ENCODE measurements around the gene PTGR3.

DNA sequence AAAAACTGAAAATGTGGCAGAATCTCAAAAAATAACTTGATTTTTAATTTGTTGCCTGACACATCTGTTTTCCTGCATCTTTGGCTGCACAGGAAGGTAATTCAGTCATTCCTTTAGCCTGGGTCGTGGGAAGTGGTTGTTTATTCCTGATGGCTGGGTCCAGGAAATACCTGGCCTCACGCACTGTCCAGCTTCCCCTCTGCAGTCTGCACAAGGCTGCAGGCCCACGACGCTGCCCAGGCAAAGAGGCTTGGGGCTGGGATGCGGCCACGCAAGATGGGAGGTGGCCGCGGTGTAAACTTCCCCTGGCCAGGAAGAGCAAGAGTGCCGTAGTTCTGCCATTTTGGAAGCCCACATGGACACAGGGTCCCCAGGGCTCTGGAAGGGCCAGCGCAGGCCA lies 29.8 kb upstream of the PTGR3 start:
- TF ChIP-seq, protein P1, sequence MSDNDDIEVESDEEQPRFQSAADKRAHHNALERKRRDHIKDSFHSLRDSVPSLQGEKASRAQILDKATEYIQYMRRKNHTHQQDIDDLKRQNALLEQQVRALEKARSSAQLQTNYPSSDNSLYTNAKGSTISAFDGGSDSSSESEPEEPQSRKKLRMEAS (IDR thresholded peaks at IDR 0.05) = no peak
- TF ChIP-seq, protein P2, sequence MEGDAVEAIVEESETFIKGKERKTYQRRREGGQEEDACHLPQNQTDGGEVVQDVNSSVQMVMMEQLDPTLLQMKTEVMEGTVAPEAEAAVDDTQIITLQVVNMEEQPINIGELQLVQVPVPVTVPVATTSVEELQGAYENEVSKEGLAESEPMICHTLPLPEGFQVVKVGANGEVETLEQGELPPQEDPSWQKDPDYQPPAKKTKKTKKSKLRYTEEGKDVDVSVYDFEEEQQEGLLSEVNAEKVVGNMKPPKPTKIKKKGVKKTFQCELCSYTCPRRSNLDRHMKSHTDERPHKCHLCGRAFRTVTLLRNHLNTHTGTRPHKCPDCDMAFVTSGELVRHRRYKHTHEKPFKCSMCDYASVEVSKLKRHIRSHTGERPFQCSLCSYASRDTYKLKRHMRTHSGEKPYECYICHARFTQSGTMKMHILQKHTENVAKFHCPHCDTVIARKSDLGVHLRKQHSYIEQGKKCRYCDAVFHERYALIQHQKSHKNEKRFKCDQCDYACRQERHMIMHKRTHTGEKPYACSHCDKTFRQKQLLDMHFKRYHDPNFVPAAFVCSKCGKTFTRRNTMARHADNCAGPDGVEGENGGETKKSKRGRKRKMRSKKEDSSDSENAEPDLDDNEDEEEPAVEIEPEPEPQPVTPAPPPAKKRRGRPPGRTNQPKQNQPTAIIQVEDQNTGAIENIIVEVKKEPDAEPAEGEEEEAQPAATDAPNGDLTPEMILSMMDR (IDR thresholded peaks at IDR 0.05; ENCODE audit: low read depth, low read length, missing input control) = no peak
- TF ChIP-seq RAD21 (IDR thresholded peaks at IDR 0.05) (no peak), HNF4G (IDR thresholded peaks at IDR 0.05) (no peak), SP1 (IDR thresholded peaks at IDR 0.05) (no peak), TAF1 (conservative IDR thresholded peaks at IDR 0.05) (no peak), JUND (IDR thresholded peaks at IDR 0.05) (no peak), HNF4A (conservative IDR thresholded peaks at IDR 0.05) (no peak)
- TF ChIP-seq, protein P3, sequence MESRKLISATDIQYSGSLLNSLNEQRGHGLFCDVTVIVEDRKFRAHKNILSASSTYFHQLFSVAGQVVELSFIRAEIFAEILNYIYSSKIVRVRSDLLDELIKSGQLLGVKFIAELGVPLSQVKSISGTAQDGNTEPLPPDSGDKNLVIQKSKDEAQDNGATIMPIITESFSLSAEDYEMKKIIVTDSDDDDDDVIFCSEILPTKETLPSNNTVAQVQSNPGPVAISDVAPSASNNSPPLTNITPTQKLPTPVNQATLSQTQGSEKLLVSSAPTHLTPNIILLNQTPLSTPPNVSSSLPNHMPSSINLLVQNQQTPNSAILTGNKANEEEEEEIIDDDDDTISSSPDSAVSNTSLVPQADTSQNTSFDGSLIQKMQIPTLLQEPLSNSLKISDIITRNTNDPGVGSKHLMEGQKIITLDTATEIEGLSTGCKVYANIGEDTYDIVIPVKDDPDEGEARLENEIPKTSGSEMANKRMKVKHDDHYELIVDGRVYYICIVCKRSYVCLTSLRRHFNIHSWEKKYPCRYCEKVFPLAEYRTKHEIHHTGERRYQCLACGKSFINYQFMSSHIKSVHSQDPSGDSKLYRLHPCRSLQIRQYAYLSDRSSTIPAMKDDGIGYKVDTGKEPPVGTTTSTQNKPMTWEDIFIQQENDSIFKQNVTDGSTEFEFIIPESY (IDR thresholded peaks at IDR 0.05) = no peak
- TF ChIP-seq, protein P4, sequence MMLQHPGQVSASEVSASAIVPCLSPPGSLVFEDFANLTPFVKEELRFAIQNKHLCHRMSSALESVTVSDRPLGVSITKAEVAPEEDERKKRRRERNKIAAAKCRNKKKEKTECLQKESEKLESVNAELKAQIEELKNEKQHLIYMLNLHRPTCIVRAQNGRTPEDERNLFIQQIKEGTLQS (IDR thresholded peaks at IDR 0.05) = no peak
- TF ChIP-seq, protein P5, sequence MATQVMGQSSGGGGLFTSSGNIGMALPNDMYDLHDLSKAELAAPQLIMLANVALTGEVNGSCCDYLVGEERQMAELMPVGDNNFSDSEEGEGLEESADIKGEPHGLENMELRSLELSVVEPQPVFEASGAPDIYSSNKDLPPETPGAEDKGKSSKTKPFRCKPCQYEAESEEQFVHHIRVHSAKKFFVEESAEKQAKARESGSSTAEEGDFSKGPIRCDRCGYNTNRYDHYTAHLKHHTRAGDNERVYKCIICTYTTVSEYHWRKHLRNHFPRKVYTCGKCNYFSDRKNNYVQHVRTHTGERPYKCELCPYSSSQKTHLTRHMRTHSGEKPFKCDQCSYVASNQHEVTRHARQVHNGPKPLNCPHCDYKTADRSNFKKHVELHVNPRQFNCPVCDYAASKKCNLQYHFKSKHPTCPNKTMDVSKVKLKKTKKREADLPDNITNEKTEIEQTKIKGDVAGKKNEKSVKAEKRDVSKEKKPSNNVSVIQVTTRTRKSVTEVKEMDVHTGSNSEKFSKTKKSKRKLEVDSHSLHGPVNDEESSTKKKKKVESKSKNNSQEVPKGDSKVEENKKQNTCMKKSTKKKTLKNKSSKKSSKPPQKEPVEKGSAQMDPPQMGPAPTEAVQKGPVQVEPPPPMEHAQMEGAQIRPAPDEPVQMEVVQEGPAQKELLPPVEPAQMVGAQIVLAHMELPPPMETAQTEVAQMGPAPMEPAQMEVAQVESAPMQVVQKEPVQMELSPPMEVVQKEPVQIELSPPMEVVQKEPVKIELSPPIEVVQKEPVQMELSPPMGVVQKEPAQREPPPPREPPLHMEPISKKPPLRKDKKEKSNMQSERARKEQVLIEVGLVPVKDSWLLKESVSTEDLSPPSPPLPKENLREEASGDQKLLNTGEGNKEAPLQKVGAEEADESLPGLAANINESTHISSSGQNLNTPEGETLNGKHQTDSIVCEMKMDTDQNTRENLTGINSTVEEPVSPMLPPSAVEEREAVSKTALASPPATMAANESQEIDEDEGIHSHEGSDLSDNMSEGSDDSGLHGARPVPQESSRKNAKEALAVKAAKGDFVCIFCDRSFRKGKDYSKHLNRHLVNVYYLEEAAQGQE (IDR thresholded peaks at IDR 0.05) = no peak
